ENCODE data around the gene ZSWIM5.

The ZSWIM5 gene

DNA sequence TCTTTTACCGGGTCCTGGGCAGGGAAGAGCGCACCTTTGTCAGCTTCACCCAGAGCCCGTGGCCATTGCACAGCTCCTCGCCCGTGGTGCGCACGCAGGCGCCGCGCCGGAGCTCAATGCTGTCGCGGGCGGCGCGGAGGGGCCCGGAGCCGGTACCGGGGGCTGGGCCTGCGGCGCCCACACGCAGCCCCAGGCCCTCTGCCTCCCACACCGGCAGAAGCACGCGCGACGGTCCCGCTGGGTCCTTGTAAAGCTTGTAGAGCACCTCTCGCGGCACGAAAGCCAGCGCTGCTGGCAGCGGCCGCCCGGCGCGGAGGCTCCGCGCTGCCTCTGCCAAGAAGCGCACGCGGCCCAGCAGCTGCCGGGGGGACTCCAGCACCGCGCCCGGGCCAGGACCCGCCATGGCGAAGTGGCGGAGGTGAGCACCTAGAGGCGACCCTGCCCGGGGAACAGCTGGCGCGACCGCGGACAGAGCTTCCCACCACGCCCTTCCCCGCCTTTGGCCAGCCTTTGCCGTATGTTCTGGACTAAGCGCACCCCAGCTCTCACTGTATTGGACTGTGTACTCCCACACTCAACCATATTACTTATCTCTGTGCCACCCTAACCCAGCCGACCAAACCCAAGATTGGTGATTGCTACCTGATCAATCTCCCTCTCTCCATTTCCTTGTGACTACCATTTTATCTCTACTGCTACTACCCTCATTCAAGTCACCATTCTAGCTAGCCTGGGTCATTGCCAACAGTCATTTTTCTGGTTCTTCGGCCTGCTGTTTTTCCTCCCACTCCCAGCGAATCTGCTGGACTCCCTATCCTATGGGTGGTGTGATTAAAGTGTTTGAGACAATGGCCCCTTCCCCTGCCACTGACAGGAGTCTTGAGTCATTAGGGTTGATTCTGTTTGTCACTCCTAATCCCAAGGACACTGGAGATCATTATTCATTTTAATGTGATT, 195.3 kb downstream of the ZSWIM5 start, which contains the start of gene HECTD3:
Gene HECTD3, minus strand, starts transcription at position 470 of the 957 bp plus-strand sequence. Its CDS starts 67 bp downstream, at position 403.
- peak; percentile 82 for ATAC-seq (ENCODE audit: low read depth)
- Histone ChIP-seq H3K9me3 (ENCODE audit: severe bottlenecking) (no peaks in the 10 kb centered on the region), H3K27me3 (ENCODE audit: insufficient read depth, poor library complexity, severe bottlenecking) (no peaks in the 10 kb centered on the region), H3K27ac (ENCODE audit: poor library complexity, severe bottlenecking) (peak within 1 kb of the TSS; percentile 65), H3K4me1 (ENCODE audit: insufficient read depth, poor library complexity, severe bottlenecking) (peaks cover 4% of the 10 kb centered on the region), H3K4me3 (ENCODE audit: severe bottlenecking) (peak within 1 kb of the TSS; percentile 98), H3K36me3 (ENCODE audit: low read depth) (peaks cover 43% of the 10 kb centered on the region)
- TF ChIP-seq, protein P1, sequence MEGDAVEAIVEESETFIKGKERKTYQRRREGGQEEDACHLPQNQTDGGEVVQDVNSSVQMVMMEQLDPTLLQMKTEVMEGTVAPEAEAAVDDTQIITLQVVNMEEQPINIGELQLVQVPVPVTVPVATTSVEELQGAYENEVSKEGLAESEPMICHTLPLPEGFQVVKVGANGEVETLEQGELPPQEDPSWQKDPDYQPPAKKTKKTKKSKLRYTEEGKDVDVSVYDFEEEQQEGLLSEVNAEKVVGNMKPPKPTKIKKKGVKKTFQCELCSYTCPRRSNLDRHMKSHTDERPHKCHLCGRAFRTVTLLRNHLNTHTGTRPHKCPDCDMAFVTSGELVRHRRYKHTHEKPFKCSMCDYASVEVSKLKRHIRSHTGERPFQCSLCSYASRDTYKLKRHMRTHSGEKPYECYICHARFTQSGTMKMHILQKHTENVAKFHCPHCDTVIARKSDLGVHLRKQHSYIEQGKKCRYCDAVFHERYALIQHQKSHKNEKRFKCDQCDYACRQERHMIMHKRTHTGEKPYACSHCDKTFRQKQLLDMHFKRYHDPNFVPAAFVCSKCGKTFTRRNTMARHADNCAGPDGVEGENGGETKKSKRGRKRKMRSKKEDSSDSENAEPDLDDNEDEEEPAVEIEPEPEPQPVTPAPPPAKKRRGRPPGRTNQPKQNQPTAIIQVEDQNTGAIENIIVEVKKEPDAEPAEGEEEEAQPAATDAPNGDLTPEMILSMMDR (IDR thresholded peaks at IDR 0.05; ENCODE audit: poor library complexity, severe bottlenecking) = no peak
- DNase-seq (ENCODE audit: low spot score) = peak; percentile 82

DNA sequence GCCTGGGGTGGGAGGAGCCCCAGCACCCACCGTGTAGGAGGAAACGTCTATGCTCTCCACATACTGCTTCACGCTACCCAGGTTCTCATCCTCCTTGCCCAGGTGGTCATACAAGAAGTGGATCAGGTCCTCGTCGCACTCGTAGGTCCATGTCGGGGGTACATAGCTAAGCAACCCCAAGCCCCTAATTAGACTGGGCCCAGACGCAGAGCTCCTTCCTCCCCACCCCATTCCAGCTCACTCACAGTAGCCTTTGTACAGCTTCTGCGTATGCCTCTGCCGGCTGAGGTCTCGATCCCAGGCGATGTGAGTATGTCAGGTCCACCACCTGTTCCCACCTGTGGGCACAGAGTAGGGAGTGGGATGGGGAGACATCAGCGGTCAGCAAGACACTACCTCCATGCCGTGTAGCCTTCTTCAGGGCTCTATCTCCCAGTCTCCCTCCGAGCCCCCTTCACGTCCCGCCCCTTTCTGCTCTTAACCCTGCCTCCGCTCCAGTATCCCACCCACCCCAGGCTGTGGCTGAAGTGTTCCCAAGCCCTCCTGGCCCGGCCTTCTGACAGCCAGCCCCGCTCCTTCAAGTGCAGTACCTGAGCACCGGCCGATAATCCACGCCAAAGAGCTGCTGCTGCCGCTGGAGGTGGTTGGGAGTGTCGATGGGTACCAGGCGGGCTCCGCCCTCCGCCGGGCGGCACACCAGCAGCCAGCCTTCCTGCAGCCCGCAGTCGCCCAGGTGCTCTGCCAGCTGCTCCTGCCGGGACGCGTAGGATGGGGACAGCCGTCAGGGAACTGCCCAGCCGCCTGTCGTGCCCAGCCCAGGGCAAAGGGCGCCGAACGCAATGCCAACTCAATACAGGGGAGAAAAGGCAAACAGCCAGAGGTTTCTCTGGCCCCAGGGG, 196.2 kb downstream of the ZSWIM5 start:
- peaks cover 4% of the 10 kb centered on the region for H3K4me1 ChIP-seq (ENCODE audit: insufficient read depth, poor library complexity, severe bottlenecking)
- DNase-seq (ENCODE audit: low spot score) (no peak), ATAC-seq (ENCODE audit: low read depth) (peak; percentile 17; the same call in 2 of the 3 replicates)
- peak overlapping the region; percentile 65 for H3K27ac ChIP-seq (ENCODE audit: poor library complexity, severe bottlenecking)
- peaks cover 49% of the 10 kb centered on the region for H3K36me3 ChIP-seq (ENCODE audit: low read depth)
- no peaks in the 10 kb centered on the region for H3K9me3 ChIP-seq (ENCODE audit: severe bottlenecking)
- H3K27me3 ChIP-seq (ENCODE audit: insufficient read depth, poor library complexity, severe bottlenecking) = no peaks in the 10 kb centered on the region
- peak overlapping the region; percentile 98 for H3K4me3 ChIP-seq (ENCODE audit: severe bottlenecking)
- TF ChIP-seq, protein P1 (IDR thresholded peaks at IDR 0.05; ENCODE audit: poor library complexity, severe bottlenecking) = no peak

DNA sequence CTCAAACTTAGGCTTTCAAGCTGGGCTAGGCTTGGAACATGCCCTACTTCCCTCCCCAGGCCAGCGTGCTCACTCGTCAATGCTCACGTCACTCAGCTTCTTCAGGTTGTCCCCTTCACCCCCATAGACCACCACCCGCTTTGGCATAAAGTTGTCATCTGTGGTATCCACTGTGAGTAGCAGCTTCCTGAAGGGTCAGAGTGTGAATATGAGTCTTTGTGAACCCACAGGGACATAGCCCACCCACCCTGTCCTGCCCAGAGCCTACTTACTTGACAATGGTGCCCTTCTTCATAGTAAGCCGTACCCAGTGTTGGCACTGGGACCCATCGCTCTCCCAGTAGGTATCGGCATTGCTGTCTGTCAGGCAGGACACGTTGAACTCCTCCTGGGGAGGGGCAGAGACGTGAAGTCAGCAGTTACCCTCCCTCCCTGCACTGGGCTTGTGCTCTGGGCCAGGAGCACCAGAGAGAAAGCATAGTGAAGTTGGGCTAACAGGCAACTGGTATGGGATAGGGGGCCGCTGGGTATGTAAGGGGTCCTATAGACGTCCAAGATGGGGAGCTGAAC, 197.0 kb downstream of the ZSWIM5 start:
- no peak for ATAC-seq (ENCODE audit: low read depth)
- H3K27me3 ChIP-seq (ENCODE audit: insufficient read depth, poor library complexity, severe bottlenecking) = no peaks in the 10 kb centered on the region
- TF ChIP-seq, protein P1 (IDR thresholded peaks at IDR 0.05; ENCODE audit: poor library complexity, severe bottlenecking) = no peak
- no peak for DNase-seq (ENCODE audit: low spot score)
- H3K27ac ChIP-seq (ENCODE audit: poor library complexity, severe bottlenecking) = no peak overlapping the region
- peaks cover 49% of the 10 kb centered on the region for H3K36me3 ChIP-seq (ENCODE audit: low read depth)
- H3K4me1 ChIP-seq (ENCODE audit: insufficient read depth, poor library complexity, severe bottlenecking) = peaks cover 4% of the 10 kb centered on the region
- H3K9me3 ChIP-seq (ENCODE audit: severe bottlenecking) = no peaks in the 10 kb centered on the region
- no peak overlapping the region for H3K4me3 ChIP-seq (ENCODE audit: severe bottlenecking)

DNA sequence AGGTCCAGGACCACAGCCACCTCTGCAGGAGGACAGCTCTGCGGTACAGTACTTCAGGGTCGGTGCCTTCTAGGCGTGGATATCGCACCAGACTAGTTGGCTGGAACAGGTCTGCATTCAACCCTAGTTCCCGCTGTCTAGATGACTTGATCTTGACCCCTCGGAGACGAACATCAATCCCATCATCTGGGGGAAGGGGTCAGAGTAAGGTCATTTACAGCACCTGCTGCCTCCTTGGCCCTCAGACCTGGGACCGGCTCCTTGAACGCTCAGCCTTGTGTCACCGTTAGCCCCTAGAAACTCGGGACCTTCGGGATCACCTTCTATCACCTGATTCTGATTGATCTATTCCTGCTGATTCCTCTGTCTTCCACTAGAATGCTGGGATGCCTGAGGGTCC, 197.9 kb downstream of the ZSWIM5 start:
- TF ChIP-seq, protein P1 (IDR thresholded peaks at IDR 0.05; ENCODE audit: poor library complexity, severe bottlenecking) = no peak
- Histone ChIP-seq H3K4me3 (ENCODE audit: severe bottlenecking) (no peak overlapping the region), H3K36me3 (ENCODE audit: low read depth) (peaks cover 40% of the 10 kb centered on the region), H3K9me3 (ENCODE audit: severe bottlenecking) (no peaks in the 10 kb centered on the region), H3K27me3 (ENCODE audit: insufficient read depth, poor library complexity, severe bottlenecking) (no peaks in the 10 kb centered on the region), H3K27ac (ENCODE audit: poor library complexity, severe bottlenecking) (no peak overlapping the region), H3K4me1 (ENCODE audit: insufficient read depth, poor library complexity, severe bottlenecking) (peaks cover 4% of the 10 kb centered on the region)
- ATAC-seq (ENCODE audit: low read depth) (no peak), DNase-seq (ENCODE audit: low spot score) (no peak)

Data from RWPE2 (cell line).